A549 (cell line): ENCODE measurements around the gene TSC22D1.
A peak's percentile ranks its signal among the peaks of the same experiment; 100 is the strongest.

ENCODE experiments used
- CHD4 ChIP-seq: fragments of 200-600 bp; sonication (generic); IDR thresholded peaks from 2 replicates; pipeline ENCODE4 v1.6.1; 2016; ENCODE audit warnings: antibody characterized with exemption, mild to moderate bottlenecking, borderline replicate concordance
- CTCF ChIP-seq: fragments of >200 bp; sonication (Bioruptor Twin); formaldehyde crosslinking; IDR thresholded peaks from 3 replicates; pipeline ENCODE4 v1.5.1; 2016
- KDM5A ChIP-seq: fragments of 200-600 bp; sonication (generic); IDR thresholded peaks from 2 replicates; pipeline ENCODE4 v1.6.1; 2016; ENCODE audit warnings: antibody characterized with exemption, mild to moderate bottlenecking

- TF ChIP-seq CHD4 (no peak), CTCF (peak; percentile 61), KDM5A (no peak)
Measured at GRCh38 chr13:44437356-44438233, 138.5 kb downstream of the TSC22D1 start.
